Vagina (tissue), 2 donors: Measurements from ENCODE around the gene MAPK1.

Experiments
- POLR2A ChIP-seq, 2 donors: fragments of 450-650 bp; IDR thresholded peaks; one replicate each; pipeline ENCODE4 v1.6.1; 2017; ENCODE audit warnings: antibody characterized with exemption in 2 of 2, mild to moderate bottlenecking in 2 of 2, moderate library complexity in 2 of 2
- POLR2AphosphoS5 ChIP-seq, 2 donors: sonication (generic); formaldehyde crosslinking; IDR thresholded peaks; one replicate each; pipeline ENCODE4 v1.9.0; 2017; ENCODE audit warnings: antibody characterized with exemption in 2 of 2, mild to moderate bottlenecking in 2 of 2, low read depth in 1 of 2; ENCODE audit not compliant: insufficient read depth in 1 of 2
- TF ChIP-seq, protein P1 (sequence below), 3 experiments: fragments of 450-650 bp in 2 of 3; fragments of 200-600 bp in 1 of 3; sonication (generic) in 1 of 3; IDR thresholded peaks; one replicate each; pipeline ENCODE4 v1.5.1; 2017 to 2019; ENCODE audit warnings: antibody characterized with exemption in 3 of 3, mild to moderate bottlenecking in 2 of 3, moderate library complexity in 2 of 3

DNA sequence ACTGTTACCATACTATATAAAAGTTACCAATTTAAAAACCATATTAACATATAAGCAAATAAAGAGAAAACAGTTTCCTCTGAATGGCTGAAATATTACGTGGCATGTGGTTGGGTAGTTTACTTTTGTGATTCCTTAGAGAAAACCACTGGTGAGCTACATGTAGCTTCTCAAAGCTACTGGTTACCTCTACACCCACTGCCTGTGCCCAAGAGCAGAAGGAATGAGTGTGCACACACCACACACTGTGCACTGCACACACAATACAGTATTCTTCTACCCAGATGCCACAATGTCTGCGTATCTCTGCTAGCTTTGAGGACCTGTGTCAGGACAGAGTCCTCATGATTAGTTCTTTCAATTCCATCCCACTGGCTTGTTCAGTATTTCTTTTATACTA, 106.4 kb downstream of the MAPK1 start:
- TF ChIP-seq, protein P1, sequence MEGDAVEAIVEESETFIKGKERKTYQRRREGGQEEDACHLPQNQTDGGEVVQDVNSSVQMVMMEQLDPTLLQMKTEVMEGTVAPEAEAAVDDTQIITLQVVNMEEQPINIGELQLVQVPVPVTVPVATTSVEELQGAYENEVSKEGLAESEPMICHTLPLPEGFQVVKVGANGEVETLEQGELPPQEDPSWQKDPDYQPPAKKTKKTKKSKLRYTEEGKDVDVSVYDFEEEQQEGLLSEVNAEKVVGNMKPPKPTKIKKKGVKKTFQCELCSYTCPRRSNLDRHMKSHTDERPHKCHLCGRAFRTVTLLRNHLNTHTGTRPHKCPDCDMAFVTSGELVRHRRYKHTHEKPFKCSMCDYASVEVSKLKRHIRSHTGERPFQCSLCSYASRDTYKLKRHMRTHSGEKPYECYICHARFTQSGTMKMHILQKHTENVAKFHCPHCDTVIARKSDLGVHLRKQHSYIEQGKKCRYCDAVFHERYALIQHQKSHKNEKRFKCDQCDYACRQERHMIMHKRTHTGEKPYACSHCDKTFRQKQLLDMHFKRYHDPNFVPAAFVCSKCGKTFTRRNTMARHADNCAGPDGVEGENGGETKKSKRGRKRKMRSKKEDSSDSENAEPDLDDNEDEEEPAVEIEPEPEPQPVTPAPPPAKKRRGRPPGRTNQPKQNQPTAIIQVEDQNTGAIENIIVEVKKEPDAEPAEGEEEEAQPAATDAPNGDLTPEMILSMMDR (IDR thresholded peaks at IDR 0.05): no peak
- TF ChIP-seq POLR2AphosphoS5 (IDR thresholded peaks at IDR 0.05; ENCODE audit: insufficient read depth in 1 of 2, low read depth in 1 of 2) (no peak), POLR2A (IDR thresholded peaks at IDR 0.05) (no peak)
